Measurements from ENCODE around the gene TFB2M. TPM values are rescaled to one million over a fixed set of nuclear protein-coding genes. Genes with fewer than 3 reads are reported as not detected.
"Not testable (repeated sequence)": the region's sequence is repeated elsewhere in the genome, so short reads cannot be mapped to it uniquely, and the experiment has no call there.

The TFB2M gene
- total and polyA plus RNA-seq, 2 donors (not counting 1 experiment from before 2014, with no cell fraction given): 8.8 to 11.6 TPM

DNA sequence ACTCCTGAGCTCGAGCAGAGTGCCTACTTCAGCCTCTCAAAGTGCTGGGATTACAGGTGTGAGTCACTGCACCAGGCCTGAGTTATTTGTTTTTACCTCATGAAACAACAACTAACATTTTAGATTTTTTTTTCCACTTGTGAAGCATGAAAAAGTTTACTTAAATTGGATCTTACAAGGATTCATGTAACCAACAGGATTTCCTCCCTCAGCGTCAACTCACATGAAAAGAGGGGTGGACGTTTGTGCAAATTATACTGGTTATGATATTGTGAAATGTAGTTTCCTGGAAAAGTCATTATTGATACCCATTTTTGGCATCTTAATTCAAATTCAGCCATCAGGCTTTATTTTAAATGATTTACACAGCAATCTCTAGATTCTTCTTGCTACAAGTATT is 6.7 kb upstream of the TFB2M start:
- H3K4me1 ChIP-seq (ENCODE audit: control insufficient read depth in 2 of 2, insufficient read depth in 2 of 2, low read length in 2 of 2): peaks cover 69 to 71% of the 10 kb centered on the region in 2 donors
- peak overlapping the region; percentile 68 for H3K27ac Mint-ChIP-seq
- H4K20me1 ChIP-seq (ENCODE audit: control insufficient read depth, insufficient read depth, low read length, poor library complexity, severe bottlenecking): peaks cover 9% of the 10 kb centered on the region
- 67% methylated on average over 1 of the region's 3 CpGs for WGBS (ENCODE audit: insufficient coverage)
- peak overlapping the region; percentile 54 for H3K4me2 ChIP-seq (replicated peaks; ENCODE audit: low read depth, low read length, poor library complexity, severe bottlenecking)
- ATAC-seq (ENCODE audit: low read depth) (no peak), DNase-seq (no peak)
- no peaks in the 10 kb centered on the region for H3K27me3 ChIP-seq (replicated peaks in 1 of 4; ENCODE audit: control extremely low read depth in 1 of 4, control insufficient read depth in 3 of 4, insufficient read depth in 4 of 4, low read length in 3 of 4)
- peaks cover 0 to 2% of the 10 kb centered on the region in 2 experiments for H3K36me3 ChIP-seq (replicated peaks in 1 of 2; ENCODE audit: control extremely low read depth in 1 of 2, control insufficient read depth in 1 of 2, extremely low read depth in 1 of 2, insufficient read depth in 2 of 2, low read length in 1 of 2)
- H3K4me3 ChIP-seq (ENCODE audit: control extremely low read depth in 1 of 5, extremely low read depth in 1 of 5, insufficient read depth in 1 of 5, low read depth in 2 of 5, low read length in 4 of 5): peak overlapping the region in 1 of 5 experiments; percentile 10
- H2AFZ ChIP-seq (ENCODE audit: insufficient read depth, low read depth, low read length, poor library complexity, severe bottlenecking): no peak overlapping the region
- intact Hi-C loops (cut with micrococcal nuclease): loop anchor here (10.0 kb wide), 1 partner anchor 82 kb away; no protein-coding TSS in a partner anchor
- no peak overlapping the region for H3K9ac ChIP-seq (ENCODE audit: low read length)
- no peak for TF ChIP-seq EZH2 (IDR thresholded peaks at IDR 0.05; ENCODE audit: borderline replicate concordance, insufficient read depth, low read depth, low read length, poor library complexity, severe bottlenecking)
- TF ChIP-seq, protein P1, sequence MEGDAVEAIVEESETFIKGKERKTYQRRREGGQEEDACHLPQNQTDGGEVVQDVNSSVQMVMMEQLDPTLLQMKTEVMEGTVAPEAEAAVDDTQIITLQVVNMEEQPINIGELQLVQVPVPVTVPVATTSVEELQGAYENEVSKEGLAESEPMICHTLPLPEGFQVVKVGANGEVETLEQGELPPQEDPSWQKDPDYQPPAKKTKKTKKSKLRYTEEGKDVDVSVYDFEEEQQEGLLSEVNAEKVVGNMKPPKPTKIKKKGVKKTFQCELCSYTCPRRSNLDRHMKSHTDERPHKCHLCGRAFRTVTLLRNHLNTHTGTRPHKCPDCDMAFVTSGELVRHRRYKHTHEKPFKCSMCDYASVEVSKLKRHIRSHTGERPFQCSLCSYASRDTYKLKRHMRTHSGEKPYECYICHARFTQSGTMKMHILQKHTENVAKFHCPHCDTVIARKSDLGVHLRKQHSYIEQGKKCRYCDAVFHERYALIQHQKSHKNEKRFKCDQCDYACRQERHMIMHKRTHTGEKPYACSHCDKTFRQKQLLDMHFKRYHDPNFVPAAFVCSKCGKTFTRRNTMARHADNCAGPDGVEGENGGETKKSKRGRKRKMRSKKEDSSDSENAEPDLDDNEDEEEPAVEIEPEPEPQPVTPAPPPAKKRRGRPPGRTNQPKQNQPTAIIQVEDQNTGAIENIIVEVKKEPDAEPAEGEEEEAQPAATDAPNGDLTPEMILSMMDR (IDR thresholded peaks at IDR 0.05): no peak
- H3K27ac ChIP-seq (ENCODE audit: low read length in 2 of 2): peak overlapping the region; percentile 40 to 83
- H3K4me3 Mint-ChIP-seq: peak overlapping the region; percentile 34
- H3K79me2 ChIP-seq (ENCODE audit: control insufficient read depth, insufficient read depth, low read length): peaks cover 97% of the 10 kb centered on the region
- peaks cover 0 to 10% (median 3%) of the 10 kb centered on the region in 3 donors for H3K9me3 ChIP-seq (ENCODE audit: control extremely low read depth in 1 of 3, control insufficient read depth in 2 of 3, insufficient read depth in 1 of 3, low read length in 2 of 3)
- ChIA-PET POLR2A (no interaction called here), CTCF (no interaction called here)
- H3K4me1 Mint-ChIP-seq: peaks cover 64% of the 10 kb centered on the region
- no peaks in the 10 kb centered on the region for H3K27me3 Mint-ChIP-seq
- H3K9me3 Mint-ChIP-seq (ENCODE audit: insufficient read depth): peaks cover 2% of the 10 kb centered on the region

DNA sequence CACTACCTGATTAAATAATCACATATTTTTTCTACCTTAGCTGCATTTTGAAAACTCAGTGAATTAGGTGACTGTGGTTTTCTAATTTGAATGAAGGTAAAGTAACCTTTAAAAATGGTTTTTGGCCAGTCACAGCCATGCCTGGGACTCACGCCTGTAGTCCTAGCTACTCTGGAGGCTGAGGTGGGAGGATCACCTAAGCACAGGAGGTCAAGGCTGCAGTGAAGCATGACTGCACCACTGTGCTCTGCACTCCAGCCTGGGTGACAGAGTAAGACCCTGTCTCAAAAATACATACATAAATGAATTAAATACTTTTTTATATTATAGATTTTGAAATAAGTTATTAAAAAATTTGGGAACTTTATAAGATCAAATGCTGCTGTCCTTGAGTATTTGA is 5.9 kb upstream of the TFB2M start:
- peaks cover 64 to 69% of the 10 kb centered on the region in 2 donors for H3K4me1 ChIP-seq (ENCODE audit: control insufficient read depth in 2 of 2, insufficient read depth in 2 of 2, low read length in 2 of 2)
- H3K4me3 Mint-ChIP-seq: no peak overlapping the region
- peaks cover 61% of the 10 kb centered on the region for H3K4me1 Mint-ChIP-seq
- H3K27ac ChIP-seq (ENCODE audit: low read length in 2 of 2): peak overlapping the region; percentile 65 to 83
- ChIA-PET POLR2A (no interaction called here), CTCF (interaction anchor here (1.2 kb wide), 1 partner anchor 11 kb away, joined by 3 read pairs; no protein-coding TSS in a partner anchor)
- peaks cover 2% of the 10 kb centered on the region for H3K9me3 Mint-ChIP-seq (ENCODE audit: insufficient read depth)
- H3K4me3 ChIP-seq (ENCODE audit: control extremely low read depth in 1 of 5, extremely low read depth in 1 of 5, insufficient read depth in 1 of 5, low read depth in 2 of 5, low read length in 4 of 5): peak overlapping the region in 1 of 5 experiments; percentile 26
- H3K4me2 ChIP-seq (replicated peaks; ENCODE audit: low read depth, low read length, poor library complexity, severe bottlenecking): peak overlapping the region; percentile 64
- ATAC-seq (ENCODE audit: low read depth): no peak
- H3K9me3 ChIP-seq (ENCODE audit: control extremely low read depth in 1 of 3, control insufficient read depth in 2 of 3, insufficient read depth in 1 of 3, low read length in 2 of 3): peaks cover 0 to 10% (median 3%) of the 10 kb centered on the region in 3 donors
- whole genome bisulfite sequencing (ENCODE audit: insufficient coverage): 83% methylated on average over 1 of the region's 1 CpG
- intact Hi-C loops (cut with micrococcal nuclease): loop anchor here (10.0 kb wide), 1 partner anchor 83 kb away; no protein-coding TSS in a partner anchor
- no peaks in the 10 kb centered on the region for H3K27me3 Mint-ChIP-seq
- H3K27me3 ChIP-seq (replicated peaks in 1 of 4; ENCODE audit: control extremely low read depth in 1 of 4, control insufficient read depth in 3 of 4, insufficient read depth in 4 of 4, low read length in 3 of 4): no peaks in the 10 kb centered on the region
- H2AFZ ChIP-seq (ENCODE audit: insufficient read depth, low read depth, low read length, poor library complexity, severe bottlenecking): no peak overlapping the region
- H3K9ac ChIP-seq (ENCODE audit: low read length): peak overlapping the region; percentile 40
- H3K36me3 ChIP-seq (replicated peaks in 1 of 2; ENCODE audit: control extremely low read depth in 1 of 2, control insufficient read depth in 1 of 2, extremely low read depth in 1 of 2, insufficient read depth in 2 of 2, low read length in 1 of 2): peaks cover 0 to 2% of the 10 kb centered on the region in 2 experiments
- DNase-seq: no peak
- no peak for TF ChIP-seq EZH2 (IDR thresholded peaks at IDR 0.05; ENCODE audit: borderline replicate concordance, insufficient read depth, low read depth, low read length, poor library complexity, severe bottlenecking)
- TF ChIP-seq, protein P1 (IDR thresholded peaks at IDR 0.05): no peak
- peak overlapping the region; percentile 95 for H3K27ac Mint-ChIP-seq
- peaks cover 7% of the 10 kb centered on the region for H4K20me1 ChIP-seq (ENCODE audit: control insufficient read depth, insufficient read depth, low read length, poor library complexity, severe bottlenecking)
- peaks cover 97% of the 10 kb centered on the region for H3K79me2 ChIP-seq (ENCODE audit: control insufficient read depth, insufficient read depth, low read length)

DNA sequence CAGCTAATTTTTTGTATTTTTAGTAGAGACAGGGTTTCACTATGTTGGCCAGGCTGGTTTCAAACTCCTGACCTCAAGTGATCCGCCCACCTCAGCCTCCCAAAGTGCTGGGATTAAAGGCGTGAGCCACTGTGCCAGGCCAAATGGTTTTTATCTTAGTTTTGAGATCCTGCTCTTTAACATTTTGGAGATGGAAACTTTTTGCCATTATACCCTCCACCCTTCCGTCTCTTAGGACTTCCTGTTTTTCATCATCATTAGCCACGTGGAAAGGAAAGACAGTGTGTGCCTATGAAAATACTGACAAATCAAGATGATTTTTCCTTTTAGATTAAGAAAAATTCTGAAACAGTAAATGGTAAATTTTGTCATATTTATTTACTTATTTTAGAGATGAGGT is 5.2 kb upstream of the TFB2M start:
- ATAC-seq (ENCODE audit: low read depth) (peak; percentile 9), DNase-seq (peak; percentile 65)
- peak overlapping the region; percentile 65 to 83 for H3K27ac ChIP-seq (ENCODE audit: low read length in 2 of 2)
- CTCF ChIA-PET: interaction anchor here (1.2 kb wide), 1 partner anchor 12 kb away, joined by 3 read pairs; no protein-coding TSS in a partner anchor
- peak overlapping the region; percentile 55 for H2AFZ ChIP-seq (ENCODE audit: insufficient read depth, low read depth, low read length, poor library complexity, severe bottlenecking)
- H3K4me2 ChIP-seq (replicated peaks; ENCODE audit: low read depth, low read length, poor library complexity, severe bottlenecking): peak overlapping the region; percentile 64
- H3K36me3 ChIP-seq (replicated peaks in 1 of 2; ENCODE audit: control extremely low read depth in 1 of 2, control insufficient read depth in 1 of 2, extremely low read depth in 1 of 2, insufficient read depth in 2 of 2, low read length in 1 of 2); H3K9me3 Mint-ChIP-seq (ENCODE audit: insufficient read depth); H4K20me1 ChIP-seq (ENCODE audit: control insufficient read depth, insufficient read depth, low read length, poor library complexity, severe bottlenecking); H3K27me3 ChIP-seq (replicated peaks in 1 of 4; ENCODE audit: control extremely low read depth in 1 of 4, control insufficient read depth in 3 of 4, insufficient read depth in 4 of 4, low read length in 3 of 4); POLR2A ChIA-PET; H3K27me3 Mint-ChIP-seq: not testable (repeated sequence)
- Mint-ChIP-seq H3K4me1 (peaks cover 60% of the 10 kb centered on the region), H3K4me3 (peak overlapping the region; percentile 48), H3K27ac (peak overlapping the region; percentile 95)
- H3K4me1 ChIP-seq (ENCODE audit: control insufficient read depth in 2 of 2, insufficient read depth in 2 of 2, low read length in 2 of 2): peaks cover 61 to 67% of the 10 kb centered on the region in 2 donors
- peaks cover 0 to 10% (median 3%) of the 10 kb centered on the region in 3 donors for H3K9me3 ChIP-seq (ENCODE audit: control extremely low read depth in 1 of 3, control insufficient read depth in 2 of 3, insufficient read depth in 1 of 3, low read length in 2 of 3)
- H3K9ac ChIP-seq (ENCODE audit: low read length): peak overlapping the region; percentile 40
- H3K79me2 ChIP-seq (ENCODE audit: control insufficient read depth, insufficient read depth, low read length): peaks cover 96% of the 10 kb centered on the region
- peak overlapping the region in 1 of 5 experiments; percentile 26 for H3K4me3 ChIP-seq (ENCODE audit: control extremely low read depth in 1 of 5, extremely low read depth in 1 of 5, insufficient read depth in 1 of 5, low read depth in 2 of 5, low read length in 4 of 5)
- intact Hi-C loops (cut with micrococcal nuclease): loop anchor here (10.0 kb wide), 1 partner anchor 83 kb away; no protein-coding TSS in a partner anchor
- WGBS (ENCODE audit: insufficient coverage): no CpG with 5 or more reads among the region's 4 CpGs

Data from B cell (primary cell).